Natural killer cell (primary cell): Measurements from ENCODE around the gene TPP1. TPM values are rescaled to one million over a fixed set of nuclear protein-coding genes. Genes with fewer than 3 reads are reported as not detected.

Experiments used
- ATAC-seq, 3 donors: fragments of 150-1000 bp in 2 of 3; fragments of 200-7000 bp in 1 of 3; cut with Tn5 transposase; 1 replicate in 1 of 3; 2 replicates in 2 of 3; pipeline ENCODE4 v1.10.0; 2021; ENCODE audit warnings: mild to moderate bottlenecking in 2 of 3, moderate library complexity in 2 of 3
- DNase-seq, 2 donors: peaks; one replicate each; pipeline versions ENCODE4 v3.0.0 to v3.0.0-alpha.2; 2013 to 2021; ENCODE audit warnings: mixed read lengths in 1 of 2
- H3K27ac ChIP-seq: one replicate; pipeline ENCODE4 v1.5.1; 2013; ENCODE audit warnings: mild to moderate bottlenecking, low read length
- H3K27me3 ChIP-seq: one replicate; pipeline ENCODE4 v1.6.1; 2013; ENCODE audit warnings: low read length; ENCODE audit not compliant: control insufficient read depth, insufficient read depth
- H3K36me3 ChIP-seq: one replicate; pipeline ENCODE4 v1.6.1; 2013; ENCODE audit warnings: low read length; ENCODE audit not compliant: control insufficient read depth, insufficient read depth
- H3K4me1 ChIP-seq: one replicate; pipeline ENCODE4 v1.6.1; 2013; ENCODE audit warnings: low read length; ENCODE audit not compliant: control insufficient read depth, insufficient read depth
- H3K4me3 ChIP-seq: one replicate; pipeline ENCODE4 v1.5.1; 2013; ENCODE audit warnings: low read length
- H3K9me3 ChIP-seq: one replicate; pipeline ENCODE4 v1.6.1; 2013; ENCODE audit warnings: low read length; ENCODE audit not compliant: control insufficient read depth, insufficient read depth
- H3K27ac Mint-ChIP-seq, 2 donors: one replicate each; pipeline ENCODE4 v1.8.0; 2022; ENCODE audit warnings: mild to moderate bottlenecking in 2 of 2, mixed read lengths in 2 of 2, moderate library complexity in 1 of 2
- H3K27me3 Mint-ChIP-seq, 2 donors: one replicate each; pipeline ENCODE4 v1.8.0; 2022; ENCODE audit warnings: low read depth in 2 of 2, mixed read lengths in 2 of 2
- H3K36me3 Mint-ChIP-seq: one replicate; pipeline ENCODE4 v1.8.0; 2022; ENCODE audit warnings: mixed read lengths
- H3K4me1 Mint-ChIP-seq, 2 donors: one replicate each; pipeline ENCODE4 v1.8.0; 2022; ENCODE audit warnings: mixed read lengths in 2 of 2
- H3K4me3 Mint-ChIP-seq: one replicate; pipeline ENCODE4 v1.8.0; 2022; ENCODE audit warnings: mild to moderate bottlenecking, moderate library complexity, mixed read lengths
- H3K9me3 Mint-ChIP-seq, 2 donors: one replicate each; pipeline ENCODE4 v1.8.0; 2022; ENCODE audit warnings: mixed read lengths in 2 of 2
- CTCF ChIP-seq: fragments of 200-600 bp; IDR thresholded peaks from one replicate; pipeline ENCODE4 v1.8.0; 2022; ENCODE audit warnings: antibody characterized with exemption
- whole genome bisulfite sequencing: methylation state at CpG from one replicate; pipeline ENCODE4 v1.1.7; 2013; ENCODE audit warnings: missing lambda C conversion rate; ENCODE audit not compliant: insufficient coverage; 5-methylcytosine and 5-hydroxymethylcytosine counted together
- intact Hi-C: fragments of 100-400 bp; cut with micrococcal nuclease; formaldehyde crosslinking; loops from one replicate; pipeline ENCODE4 v1.14.2; 2022
- total RNA-seq, 4 donors: library from RNA; stranded (reverse); fragments of 120-200 nt in 1 of 4; gene quantifications; one replicate each; pipeline versions ENCODE4 v1.2.3 to v1.2.4, GENCODE V29; 2013 to 2022

The TPP1 gene
- total RNA-seq, 3 donors from 2014 or later (not counting 1 experiment from before 2014, with no cell fraction given): 123 to 135 (median 131) TPM

GRCh38 chr11:6576471-6577373 lies 42.5 kb downstream of the TPP1 start:
- no peaks in the 10 kb centered on the region for H3K36me3 Mint-ChIP-seq
- H3K4me1 Mint-ChIP-seq: no peaks in the 10 kb centered on the region
- no peaks in the 10 kb centered on the region for H3K27me3 ChIP-seq
- WGBS: 65% methylated on average over 5 of the region's 6 CpGs
- no peak overlapping the region for H3K4me3 Mint-ChIP-seq
- H3K9me3 Mint-ChIP-seq: no peaks in the 10 kb centered on the region
- H3K27ac Mint-ChIP-seq: no peak overlapping the region
- no peaks in the 10 kb centered on the region for H3K9me3 ChIP-seq
- H3K36me3 ChIP-seq: no peaks in the 10 kb centered on the region
- DNase-seq: no peak
- H3K27ac ChIP-seq: no peak overlapping the region
- no peak for TF ChIP-seq CTCF
- ATAC-seq: no peak
- intact Hi-C loops: no loop called here
- no peak overlapping the region for H3K4me3 ChIP-seq
- no peaks in the 10 kb centered on the region for H3K4me1 ChIP-seq
- no peaks in the 10 kb centered on the region for H3K27me3 Mint-ChIP-seq

- Mint-ChIP-seq H3K9me3 (no peaks in the 10 kb centered on the region), H3K4me3 (no peak overlapping the region), H3K27ac (no peak overlapping the region), H3K27me3 (no peaks in the 10 kb centered on the region), H3K4me1 (no peaks in the 10 kb centered on the region), H3K36me3 (no peaks in the 10 kb centered on the region)
- Histone ChIP-seq H3K27ac (no peak overlapping the region), H3K9me3 (no peaks in the 10 kb centered on the region), H3K27me3 (no peaks in the 10 kb centered on the region), H3K4me3 (no peak overlapping the region), H3K36me3 (no peaks in the 10 kb centered on the region), H3K4me1 (no peaks in the 10 kb centered on the region)
- DNase-seq: no peak
- intact Hi-C loops: no loop called here
- TF ChIP-seq CTCF: no peak
- WGBS: 96% methylated on average over 6 of the region's 6 CpGs
- no peak for ATAC-seq
Observed at GRCh38 chr11:6574816-6575715, 44.2 kb downstream of the TPP1 start.

- no peaks in the 10 kb centered on the region for H3K27me3 ChIP-seq
- no peak overlapping the region for H3K27ac Mint-ChIP-seq
- H3K27me3 Mint-ChIP-seq: no peaks in the 10 kb centered on the region
- intact Hi-C loops: no loop called here
- H3K36me3 Mint-ChIP-seq: no peaks in the 10 kb centered on the region
- H3K4me3 Mint-ChIP-seq: no peak overlapping the region
- no peaks in the 10 kb centered on the region for H3K9me3 ChIP-seq
- H3K27ac ChIP-seq: no peak overlapping the region
- DNase-seq (no peak), ATAC-seq (no peak)
- no peaks in the 10 kb centered on the region for H3K36me3 ChIP-seq
- WGBS: 97% methylated on average over 2 of the region's 2 CpGs
- H3K4me1 Mint-ChIP-seq: peaks cover 0 to 7% of the 10 kb centered on the region in 2 donors
- H3K4me3 ChIP-seq: no peak overlapping the region
- no peak for TF ChIP-seq CTCF
- H3K4me1 ChIP-seq: no peaks in the 10 kb centered on the region
- H3K9me3 Mint-ChIP-seq: no peaks in the 10 kb centered on the region
Observed at GRCh38 chr11:6572215-6572614, 47.0 kb downstream of the TPP1 start.
